Skeletal muscle satellite cell (primary cell): ENCODE results near the gene G6PC3.
"Not testable (repeated sequence)": the region's sequence is repeated elsewhere in the genome, so short reads cannot be mapped to it uniquely, and the experiment has no call there.

Experiments
- H3K27me3 ChIP-seq: 2 replicates; pipeline ENCODE4 v1.7.0; 2013; ENCODE audit warnings: low read length; ENCODE audit not compliant: control insufficient read depth, insufficient read depth
- H3K36me3 ChIP-seq: 2 replicates; pipeline ENCODE4 v1.7.0; 2013; ENCODE audit warnings: mild to moderate bottlenecking, control low read depth, low read length; ENCODE audit not compliant: insufficient read depth
- H3K4me1 ChIP-seq: 2 replicates; pipeline ENCODE4 v1.7.0; 2013; ENCODE audit warnings: low read length; ENCODE audit not compliant: control insufficient read depth, insufficient read depth
- H3K4me2 ChIP-seq: 2 replicates; pipeline ENCODE4 v1.7.0; 2013; ENCODE audit warnings: mild to moderate bottlenecking, low read length
- H3K4me3 ChIP-seq: 2 replicates; pipeline ENCODE4 v1.7.0; 2013; ENCODE audit warnings: low read length
- H3K9ac ChIP-seq: 2 replicates; pipeline ENCODE4 v1.7.0; 2013; ENCODE audit warnings: mild to moderate bottlenecking, low read depth, low read length, moderate library complexity
- H3K9me3 ChIP-seq: replicated peaks from 2 replicates; pipeline ENCODE4 v1.7.0; 2013; ENCODE audit warnings: mild to moderate bottlenecking, control low read depth, low read length

Gene G6PC3

GRCh38 chr17:44101858-44102257, 31.3 kb downstream of the G6PC3 start:
- not testable (repeated sequence) for H3K9ac ChIP-seq
- H3K4me1 ChIP-seq, result peaks cover 29% of the 10 kb centered on the region

DNA sequence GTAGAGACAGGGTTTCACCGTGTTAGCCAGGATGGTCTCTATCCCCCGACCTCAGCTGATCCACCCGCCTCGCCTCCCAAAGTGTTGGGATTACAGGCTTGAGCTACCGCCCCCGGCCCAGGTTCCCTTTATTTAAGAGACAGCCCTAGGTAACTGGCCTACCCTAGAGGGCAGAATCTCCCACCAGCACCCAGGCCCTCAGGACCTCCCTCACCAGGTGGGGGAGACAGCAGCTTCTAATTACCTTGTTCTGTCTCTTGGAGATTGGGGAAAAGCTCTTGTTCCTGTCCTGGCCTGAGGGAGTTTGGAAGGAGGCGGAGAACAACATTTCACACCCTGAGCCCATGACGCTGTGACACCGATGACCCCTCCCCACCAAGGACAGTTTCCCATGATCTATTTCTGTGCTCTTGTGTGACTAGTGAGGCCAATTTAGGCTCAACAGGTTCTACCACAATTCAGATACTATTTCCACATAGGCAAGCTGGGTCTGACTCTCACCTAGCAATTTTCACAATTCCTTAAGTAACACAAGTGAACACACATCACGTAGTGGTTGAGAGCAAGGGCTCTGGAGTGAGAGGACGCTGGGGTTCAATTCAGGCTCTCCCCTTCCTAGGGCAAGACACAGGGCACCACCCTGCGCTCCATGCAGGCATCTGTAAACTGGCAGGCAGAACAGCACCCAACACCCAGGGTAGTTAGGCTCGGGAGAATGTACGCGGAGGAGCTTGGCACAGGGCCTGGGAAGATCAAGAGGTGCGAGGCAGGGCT, 32.5 kb downstream of the G6PC3 start:
- Histone ChIP-seq H3K4me2 (no peak overlapping the region), H3K9ac (no peak overlapping the region), H3K4me1 (peaks cover 28% of the 10 kb centered on the region), H3K27me3 (no peaks in the 10 kb centered on the region), H3K9me3 (no peaks in the 10 kb centered on the region), H3K36me3 (no peaks in the 10 kb centered on the region), H3K4me3 (no peak overlapping the region)

More at GRCh38 chr17:44101858-44102257, 31.3 kb downstream of the G6PC3 start:
- not testable (repeated sequence) for H3K27me3 ChIP-seq, H3K4me3 ChIP-seq, H3K4me2 ChIP-seq, H3K9me3 ChIP-seq, H3K36me3 ChIP-seq

DNA sequence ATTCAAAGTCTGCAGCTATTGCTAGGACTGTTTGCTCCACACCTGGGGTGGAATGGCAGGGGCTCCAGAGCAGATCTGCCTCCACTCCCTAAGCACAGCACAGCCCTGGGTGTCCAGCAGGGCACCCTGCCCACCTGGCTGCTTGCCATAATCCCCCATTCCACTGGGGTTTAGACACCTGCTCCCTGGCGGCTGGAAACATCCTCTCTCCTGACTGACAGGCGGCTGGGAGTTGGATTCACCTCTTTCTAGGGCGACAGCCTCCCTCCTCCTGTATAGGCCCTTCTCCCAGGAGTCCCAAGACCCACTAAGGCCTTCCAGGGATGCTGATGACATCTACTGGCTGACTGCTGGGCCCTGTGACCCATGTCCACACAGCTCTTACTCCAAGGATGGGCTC, 34.9 kb downstream of the G6PC3 start:
- Histone ChIP-seq H3K27me3 (no peaks in the 10 kb centered on the region), H3K4me2 (no peak overlapping the region), H3K9me3 (no peaks in the 10 kb centered on the region), H3K4me1 (peaks cover 49% of the 10 kb centered on the region), H3K9ac (peak overlapping the region; percentile 5), H3K36me3 (no peaks in the 10 kb centered on the region), H3K4me3 (no peak overlapping the region)

- H3K4me1 ChIP-seq, result peaks cover 53% of the 10 kb centered on the region
- no peaks in the 10 kb centered on the region for H3K27me3 ChIP-seq
Observed at GRCh38 chr17:44105941-44106340, 35.4 kb downstream of the G6PC3 start.

GRCh38 chr17:44106801-44107200, 36.3 kb downstream of the G6PC3 start:
- H3K27me3 ChIP-seq, result no peaks in the 10 kb centered on the region
- H3K4me3 ChIP-seq, result no peak overlapping the region
- H3K9me3 ChIP-seq, result no peaks in the 10 kb centered on the region
- H3K4me1 ChIP-seq, result peaks cover 55% of the 10 kb centered on the region
- H3K9ac ChIP-seq, result no peak overlapping the region
- H3K36me3 ChIP-seq, result no peaks in the 10 kb centered on the region
- no peak overlapping the region for H3K4me2 ChIP-seq

More at GRCh38 chr17:44105941-44106340, 35.4 kb downstream of the G6PC3 start:
- no peak overlapping the region for H3K4me2 ChIP-seq
- H3K9me3 ChIP-seq, result no peaks in the 10 kb centered on the region
- no peaks in the 10 kb centered on the region for H3K36me3 ChIP-seq
- H3K4me3 ChIP-seq, result no peak overlapping the region
- H3K9ac ChIP-seq, result peak overlapping the region; percentile 5

- no peaks in the 10 kb centered on the region for H3K9me3 ChIP-seq
- peak overlapping the region; percentile 84 for H3K4me2 ChIP-seq
- no peaks in the 10 kb centered on the region for H3K27me3 ChIP-seq
- H3K4me1 ChIP-seq, result peaks cover 55% of the 10 kb centered on the region
- H3K4me3 ChIP-seq, result peak overlapping the region; percentile 68
- H3K36me3 ChIP-seq, result no peaks in the 10 kb centered on the region
- H3K9ac ChIP-seq, result peak overlapping the region; percentile 80
Observed at GRCh38 chr17:44108440-44109311, 38.1 kb downstream of the G6PC3 start.

- no peaks in the 10 kb centered on the region for H3K9me3 ChIP-seq
- no peaks in the 10 kb centered on the region for H3K27me3 ChIP-seq
- peak overlapping the region; percentile 84 for H3K4me2 ChIP-seq
- peak overlapping the region; percentile 80 for H3K9ac ChIP-seq
- peaks cover 55% of the 10 kb centered on the region for H3K4me1 ChIP-seq
- peak overlapping the region; percentile 68 for H3K4me3 ChIP-seq
- no peaks in the 10 kb centered on the region for H3K36me3 ChIP-seq
Observed at GRCh38 chr17:44109312-44109630, 38.7 kb downstream of the G6PC3 start.

GRCh38 chr17:44110011-44110686, 39.6 kb downstream of the G6PC3 start:
- H3K9me3 ChIP-seq, result no peaks in the 10 kb centered on the region
- H3K4me1 ChIP-seq, result peaks cover 55% of the 10 kb centered on the region
- peak overlapping the region; percentile 80 for H3K9ac ChIP-seq
- H3K36me3 ChIP-seq, result peaks cover 3% of the 10 kb centered on the region
- H3K4me2 ChIP-seq, result peak overlapping the region; percentile 84
- peak overlapping the region; percentile 68 for H3K4me3 ChIP-seq
- no peaks in the 10 kb centered on the region for H3K27me3 ChIP-seq

GRCh38 chr17:44110823-44111633, 40.5 kb downstream of the G6PC3 start:
- no peaks in the 10 kb centered on the region for H3K27me3 ChIP-seq
- H3K36me3 ChIP-seq, result peaks cover 3% of the 10 kb centered on the region
- peak overlapping the region; percentile 84 for H3K4me2 ChIP-seq
- peaks cover 47% of the 10 kb centered on the region for H3K4me1 ChIP-seq
- H3K9me3 ChIP-seq, result no peaks in the 10 kb centered on the region
- H3K4me3 ChIP-seq, result peak overlapping the region; percentile 68
- H3K9ac ChIP-seq, result peak overlapping the region; percentile 80

- no peaks in the 10 kb centered on the region for H3K27me3 ChIP-seq
- peaks cover 3% of the 10 kb centered on the region for H3K36me3 ChIP-seq
- H3K4me3 ChIP-seq, result no peak overlapping the region
- no peak overlapping the region for H3K9ac ChIP-seq
- H3K9me3 ChIP-seq, result no peaks in the 10 kb centered on the region
- H3K4me1 ChIP-seq, result peaks cover 46% of the 10 kb centered on the region
- H3K4me2 ChIP-seq, result no peak overlapping the region
Observed at GRCh38 chr17:44111777-44112176, 41.2 kb downstream of the G6PC3 start.
